Fibroblast of lung (primary cell): ENCODE data around the gene SIAH2. TPM values are rescaled to one million over a fixed set of nuclear protein-coding genes. Genes with fewer than 3 reads are reported as not detected.

Experiments used
- DNase-seq, 2 donors: peaks; one replicate each; pipeline versions ENCODE4 v3.0.0 to v3.0.0-alpha.2; 2010; ENCODE audit warnings: low read depth in 2 of 2
- H2AFZ ChIP-seq: 2 replicates; pipeline ENCODE4 v1.5.1; 2012; ENCODE audit warnings: low read length, control low read depth, inconsistent platforms
- H3K27ac ChIP-seq: 2 replicates; pipeline ENCODE4 v1.5.1; 2011; ENCODE audit warnings: low read length, control low read depth; ENCODE audit not compliant: insufficient read depth
- H3K27me3 ChIP-seq: 2 replicates; pipeline ENCODE4 v1.5.1; 2011; ENCODE audit warnings: mild to moderate bottlenecking, low read length; ENCODE audit not compliant: control insufficient read depth, insufficient read depth
- H3K36me3 ChIP-seq: 2 replicates; pipeline ENCODE4 v1.5.1; 2011; ENCODE audit warnings: low read length; ENCODE audit not compliant: control insufficient read depth, insufficient read depth
- H3K4me1 ChIP-seq: 2 replicates; pipeline ENCODE4 v1.5.1; 2011; ENCODE audit warnings: low read length; ENCODE audit not compliant: control insufficient read depth, insufficient read depth; ENCODE audit errors: extremely low read depth
- H3K4me2 ChIP-seq: 2 replicates; pipeline ENCODE4 v1.5.1; 2011; ENCODE audit warnings: low read length, control low read depth; ENCODE audit not compliant: insufficient read depth; ENCODE audit errors: extremely low read depth
- H3K4me3 ChIP-seq, 4 experiments: fragments of 200-600 bp in 1 of 4; sonication (generic) in 1 of 4; replicated peaks in 1 of 4; 2 replicates each; pipeline ENCODE4 v1.5.1; 2011 to 2016; ENCODE audit warnings: low read length in 4 of 4, low read depth in 3 of 4, mild to moderate bottlenecking in 3 of 4, control low read depth in 2 of 4, inconsistent platforms in 1 of 4, mixed read lengths in 1 of 4; ENCODE audit not compliant: insufficient read depth in 1 of 4; ENCODE audit errors: control extremely low read depth in 1 of 4
- H3K79me2 ChIP-seq: 2 replicates; pipeline ENCODE4 v1.5.1; 2012; ENCODE audit warnings: mild to moderate bottlenecking, low read length, inconsistent platforms; ENCODE audit not compliant: control insufficient read depth, insufficient read depth
- H3K9ac ChIP-seq: 2 replicates; pipeline ENCODE4 v1.5.1; 2011; ENCODE audit warnings: mild to moderate bottlenecking, low read length, control low read depth; ENCODE audit not compliant: insufficient read depth
- H3K9me3 ChIP-seq: 2 replicates; pipeline ENCODE4 v1.5.1; 2012; ENCODE audit warnings: low read depth, low read length; ENCODE audit not compliant: control insufficient read depth, insufficient read depth
- H4K20me1 ChIP-seq: 2 replicates; pipeline ENCODE4 v1.5.1; 2011; ENCODE audit warnings: low read length; ENCODE audit not compliant: control insufficient read depth, insufficient read depth; ENCODE audit errors: extremely low read depth
- EZH2 ChIP-seq: IDR thresholded peaks from 2 replicates; pipeline ENCODE4 v1.5.1; 2012; ENCODE audit warnings: low read length, control low read depth, mild to moderate bottlenecking; ENCODE audit errors: missing control alignments
- polyA plus RNA-seq, 2 donors: library from polyadenylated mRNA; depleted of rRNA in 1 of 2; stranded (reverse) in 1 of 2; unstranded in 1 of 2; fragments of >200 nt; gene quantifications; 2 replicates each; pipeline ENCODE4 v1.2.1, GENCODE V29; 2011 to 2012; ENCODE audit warnings: missing spikeins in 1 of 2
- total RNA-seq: library from RNA; depleted of rRNA; stranded (reverse); fragments of >200 nt; gene quantifications from 2 replicates; pipeline ENCODE4 v1.2.1, GENCODE V29; 2014
- TF ChIP-seq, protein P1 (sequence below), 2 donors: IDR thresholded peaks in 1 of 2; conservative IDR thresholded peaks in 1 of 2; 1 replicate in 1 of 2; 2 replicates in 1 of 2; pipeline ENCODE4 v1.5.1; 2011 to 2012; ENCODE audit warnings: low read length in 2 of 2, control low read depth in 1 of 2, inconsistent platforms in 1 of 2, low read depth in 1 of 2, mild to moderate bottlenecking in 1 of 2

The SIAH2 gene
- total and polyA plus RNA-seq, 2 donors (not counting 1 experiment from before 2014, with no cell fraction given): 28.9 to 29.7 TPM

DNA sequence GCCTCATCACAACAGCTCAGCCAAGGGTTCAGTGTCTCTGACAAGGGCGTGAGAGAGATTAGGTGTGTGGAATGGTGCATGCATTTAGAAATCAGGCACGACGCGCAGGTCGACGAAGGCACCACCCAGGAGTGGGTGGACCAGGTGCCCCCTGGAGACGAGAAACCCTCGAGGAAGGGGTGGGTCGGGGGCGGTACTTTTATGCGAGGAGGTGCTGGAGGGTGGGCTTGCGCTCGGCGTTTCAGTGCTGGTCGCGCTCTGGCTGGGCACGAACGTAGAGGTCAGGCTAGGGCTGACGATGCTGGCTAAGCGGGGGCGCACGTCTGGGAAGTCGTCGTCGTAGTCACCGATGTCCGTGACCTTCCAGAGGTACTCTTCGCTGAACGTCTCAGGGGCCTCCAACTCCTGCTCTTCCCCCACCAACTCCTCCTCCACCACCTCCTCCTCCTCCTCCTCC lies 59.6 kb downstream of the SIAH2 start:
- Histone ChIP-seq H2AFZ (peak overlapping the region; percentile 85), H3K4me1 (no peaks in the 10 kb centered on the region), H3K36me3 (no peaks in the 10 kb centered on the region), H3K79me2 (no peaks in the 10 kb centered on the region), H3K9ac (peak overlapping the region; percentile 84), H3K27ac (peak overlapping the region; percentile 85), H4K20me1 (no peaks in the 10 kb centered on the region), H3K4me2 (peak overlapping the region; percentile 8), H3K9me3 (no peaks in the 10 kb centered on the region), H3K27me3 (no peaks in the 10 kb centered on the region), H3K4me3 (peak overlapping the region; percentile 67 to 82 (median 80))
- TF ChIP-seq, protein P1, sequence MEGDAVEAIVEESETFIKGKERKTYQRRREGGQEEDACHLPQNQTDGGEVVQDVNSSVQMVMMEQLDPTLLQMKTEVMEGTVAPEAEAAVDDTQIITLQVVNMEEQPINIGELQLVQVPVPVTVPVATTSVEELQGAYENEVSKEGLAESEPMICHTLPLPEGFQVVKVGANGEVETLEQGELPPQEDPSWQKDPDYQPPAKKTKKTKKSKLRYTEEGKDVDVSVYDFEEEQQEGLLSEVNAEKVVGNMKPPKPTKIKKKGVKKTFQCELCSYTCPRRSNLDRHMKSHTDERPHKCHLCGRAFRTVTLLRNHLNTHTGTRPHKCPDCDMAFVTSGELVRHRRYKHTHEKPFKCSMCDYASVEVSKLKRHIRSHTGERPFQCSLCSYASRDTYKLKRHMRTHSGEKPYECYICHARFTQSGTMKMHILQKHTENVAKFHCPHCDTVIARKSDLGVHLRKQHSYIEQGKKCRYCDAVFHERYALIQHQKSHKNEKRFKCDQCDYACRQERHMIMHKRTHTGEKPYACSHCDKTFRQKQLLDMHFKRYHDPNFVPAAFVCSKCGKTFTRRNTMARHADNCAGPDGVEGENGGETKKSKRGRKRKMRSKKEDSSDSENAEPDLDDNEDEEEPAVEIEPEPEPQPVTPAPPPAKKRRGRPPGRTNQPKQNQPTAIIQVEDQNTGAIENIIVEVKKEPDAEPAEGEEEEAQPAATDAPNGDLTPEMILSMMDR (conservative IDR thresholded peaks at IDR 0.05 in 1 of 2, IDR thresholded peaks at IDR 0.05 in 1 of 2; ENCODE audit: low read depth in 1 of 2, low read length in 2 of 2): no peak
- TF ChIP-seq EZH2: no peak
- DNase-seq: peak in 1 of 2 donors; percentile 12

DNA sequence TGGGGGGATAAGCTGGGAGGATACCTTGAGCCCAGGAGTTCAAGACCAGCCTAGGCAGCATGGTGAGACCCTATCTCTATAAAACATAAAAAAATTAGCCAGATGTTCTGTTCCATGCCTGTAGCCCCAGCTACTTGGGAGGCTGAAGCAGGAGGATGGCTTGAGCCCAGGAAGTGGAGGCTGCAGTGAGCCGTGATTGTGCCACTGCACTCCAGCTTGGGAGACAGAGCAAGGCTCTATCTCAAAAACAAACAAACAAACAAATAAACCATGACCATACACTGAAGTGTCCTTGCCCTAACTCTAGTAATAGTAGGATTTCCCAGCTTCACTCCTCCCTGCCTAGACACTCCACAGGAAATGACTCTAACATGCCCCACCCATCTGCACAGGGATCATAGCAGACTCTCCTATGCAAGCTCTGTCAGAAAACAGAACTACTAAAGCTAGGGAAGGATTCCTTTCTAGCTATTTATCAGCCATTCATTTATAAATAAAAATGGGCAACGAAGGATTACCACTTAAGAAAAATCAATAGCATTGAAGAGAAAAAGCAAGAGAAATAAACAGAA lies 63.8 kb downstream of the SIAH2 start:
- Histone ChIP-seq H3K27me3 (no peaks in the 10 kb centered on the region), H2AFZ (peak overlapping the region; percentile 24), H3K36me3 (no peaks in the 10 kb centered on the region), H3K4me3 (no peak overlapping the region), H3K79me2 (no peaks in the 10 kb centered on the region), H3K27ac (no peak overlapping the region), H4K20me1 (no peaks in the 10 kb centered on the region), H3K9ac (no peak overlapping the region), H3K4me2 (no peak overlapping the region), H3K4me1 (no peaks in the 10 kb centered on the region), H3K9me3 (no peaks in the 10 kb centered on the region)
- peak; percentile 29 to 47 for DNase-seq
- TF ChIP-seq, protein P1 (conservative IDR thresholded peaks at IDR 0.05 in 1 of 2, IDR thresholded peaks at IDR 0.05 in 1 of 2; ENCODE audit: low read depth in 1 of 2, low read length in 2 of 2): no peak
- TF ChIP-seq EZH2: no peak

DNA sequence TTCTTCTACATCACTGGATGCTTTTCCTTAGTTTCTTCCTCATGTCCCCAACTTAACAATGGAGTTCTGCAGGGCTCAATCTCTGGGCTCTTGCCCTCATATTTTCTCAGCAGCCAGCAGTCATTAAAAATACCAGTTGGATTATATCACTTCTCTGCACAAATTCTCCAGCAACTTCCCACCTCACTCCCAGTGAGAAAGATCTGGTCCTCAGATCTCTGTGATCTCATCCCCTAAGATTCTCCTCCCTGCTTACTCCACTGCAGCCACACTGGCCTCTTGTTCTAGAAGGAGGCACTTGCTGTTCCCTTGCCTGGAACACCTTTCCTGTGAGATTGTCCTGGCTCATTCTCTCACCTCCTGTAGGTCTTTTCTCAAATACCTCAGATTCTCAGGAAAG lies 65.3 kb downstream of the SIAH2 start:
- no peaks in the 10 kb centered on the region for H4K20me1 ChIP-seq
- no peaks in the 10 kb centered on the region for H3K36me3 ChIP-seq
- H3K9me3 ChIP-seq: no peaks in the 10 kb centered on the region
- H2AFZ ChIP-seq: no peak overlapping the region
- H3K4me3 ChIP-seq: no peak overlapping the region
- TF ChIP-seq, protein P1 (conservative IDR thresholded peaks at IDR 0.05 in 1 of 2, IDR thresholded peaks at IDR 0.05 in 1 of 2; ENCODE audit: low read depth in 1 of 2, low read length in 2 of 2): no peak
- TF ChIP-seq EZH2: no peak
- H3K27me3 ChIP-seq: no peaks in the 10 kb centered on the region
- H3K4me2 ChIP-seq: no peak overlapping the region
- no peak overlapping the region for H3K27ac ChIP-seq
- H3K4me1 ChIP-seq: no peaks in the 10 kb centered on the region
- H3K9ac ChIP-seq: no peak overlapping the region
- no peaks in the 10 kb centered on the region for H3K79me2 ChIP-seq
- DNase-seq: peak in 1 of 2 donors; percentile 54
